GM19372 (cell line): ENCODE measurements around the gene RGS7.
"Not testable (repeated sequence)": the region's sequence is repeated elsewhere in the genome, so short reads cannot be mapped to it uniquely, and the experiment has no call there.

Source experiments
- ATAC-seq: cut with Tn5 transposase; IDR thresholded peaks from one replicate; pipeline ENCODE4 v1.9.1; 2021; ENCODE audit warnings: mild to moderate bottlenecking, low read depth, moderate library complexity; ENCODE audit not compliant: unreplicated experiment

The RGS7 gene

DNA sequence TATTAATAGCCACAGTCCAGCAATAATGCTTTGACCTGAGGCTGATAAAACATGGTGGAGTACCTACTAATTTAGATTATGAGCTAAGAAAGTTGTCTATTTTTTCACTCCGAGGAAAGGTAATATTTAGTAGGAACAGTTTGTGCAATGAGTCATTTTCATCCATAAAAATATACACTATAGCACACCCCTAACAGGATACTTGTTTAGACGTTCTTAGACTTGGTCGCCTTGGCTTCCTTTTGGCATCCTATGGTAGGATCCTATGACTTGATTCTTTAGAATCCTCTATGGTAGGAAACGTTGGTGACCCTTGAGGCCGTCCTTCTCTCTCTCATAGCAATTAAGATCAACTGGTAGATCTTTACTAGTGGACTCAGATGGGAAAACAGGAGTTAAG is 81.8 kb downstream of the RGS7 start:
- ATAC-seq, result no peak

DNA sequence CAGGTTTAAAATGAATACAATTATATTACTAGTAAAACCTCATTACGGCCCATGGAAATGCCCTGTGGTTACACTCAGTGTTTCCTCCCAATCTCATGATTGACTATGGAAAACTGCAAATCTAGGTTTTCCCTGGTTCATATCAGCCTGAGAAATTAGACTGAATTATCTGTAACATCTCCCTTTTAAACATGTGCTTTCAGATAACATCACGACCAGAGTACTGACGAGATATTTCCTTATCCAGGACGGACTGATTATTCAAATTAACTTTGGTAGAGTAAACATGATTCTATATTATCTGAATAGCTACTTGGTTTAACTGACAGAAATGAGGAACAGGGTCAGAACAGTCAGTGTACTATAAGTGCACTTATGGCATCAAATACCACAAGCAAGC is 82.3 kb downstream of the RGS7 start:
- no peak for ATAC-seq

DNA sequence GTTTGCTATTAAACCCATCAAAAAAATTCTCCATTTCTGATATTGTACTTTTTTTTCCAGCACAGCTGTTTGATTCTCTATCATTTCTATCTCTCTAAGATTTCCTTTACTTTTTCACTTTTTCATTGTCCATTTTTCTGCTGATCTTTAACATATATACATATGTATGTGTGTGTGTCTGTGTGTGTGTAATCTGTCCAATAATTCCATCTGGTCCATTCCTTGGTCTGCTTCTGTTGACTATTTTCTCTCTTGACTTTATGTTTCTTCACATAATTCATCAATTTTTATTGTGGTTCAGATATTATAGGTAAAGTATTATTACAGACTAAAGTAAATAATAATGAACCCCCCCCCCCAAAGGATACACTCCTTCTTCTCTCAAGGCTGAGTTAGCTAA is 84.2 kb downstream of the RGS7 start:
- ATAC-seq, result no peak

DNA sequence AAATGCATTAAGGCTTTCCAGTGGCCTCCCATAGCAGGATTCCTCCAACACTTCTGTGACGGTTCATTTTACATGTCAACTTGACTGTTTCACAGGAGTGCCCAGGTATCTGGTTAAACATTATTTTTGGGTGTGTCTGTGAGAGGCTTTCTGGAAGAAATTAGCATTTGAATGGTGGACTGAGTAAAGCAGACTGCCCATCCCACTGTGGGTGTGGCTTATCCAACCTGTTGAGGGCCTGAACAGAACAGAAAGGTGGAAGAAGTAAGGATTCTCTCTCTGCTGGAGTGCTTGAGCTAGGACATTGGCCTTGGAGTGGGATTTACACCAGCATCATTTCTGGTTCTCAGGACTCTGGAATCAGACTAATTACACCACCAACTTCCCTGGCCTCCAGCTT is 85.6 kb downstream of the RGS7 start:
- no peak for ATAC-seq

DNA sequence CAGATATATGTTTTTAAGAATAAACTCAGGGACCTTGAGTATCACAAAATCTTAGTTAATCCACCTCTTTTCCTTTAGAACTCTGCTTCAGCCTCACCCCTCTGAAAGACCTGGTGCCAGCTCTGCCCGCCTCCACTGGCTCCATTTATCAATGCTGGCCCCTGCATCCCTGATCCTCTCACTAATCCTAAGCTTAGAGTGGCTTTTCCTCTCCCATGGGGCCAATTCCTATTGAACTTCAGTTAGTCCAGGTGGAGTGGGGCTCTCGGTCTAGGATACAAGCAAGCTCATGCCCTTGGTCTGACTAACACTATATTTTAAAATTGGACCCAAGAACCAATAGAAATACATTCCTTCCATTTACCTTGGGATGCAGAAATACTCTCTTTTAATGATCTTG is 87.0 kb downstream of the RGS7 start:
- no peak for ATAC-seq

DNA sequence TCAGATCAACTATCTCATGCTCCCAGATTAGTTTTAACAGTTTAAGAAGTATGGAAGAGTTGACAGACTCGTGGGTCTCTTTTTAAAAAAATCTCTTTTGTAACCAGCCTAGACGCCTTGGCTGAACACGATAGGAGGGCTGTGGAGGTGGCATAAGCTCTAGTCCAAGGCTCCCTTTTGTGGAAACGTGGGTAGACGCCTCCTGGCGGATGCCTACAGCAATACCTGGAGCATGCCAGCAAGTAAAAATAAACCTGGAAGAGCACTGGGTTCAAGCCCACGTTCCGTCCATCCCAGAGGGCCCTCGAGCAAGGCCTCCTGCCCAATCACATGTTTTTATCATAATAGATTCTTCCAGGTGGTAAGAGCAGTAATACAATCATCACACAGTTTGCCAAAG is 87.9 kb downstream of the RGS7 start:
- ATAC-seq, result no peak

DNA sequence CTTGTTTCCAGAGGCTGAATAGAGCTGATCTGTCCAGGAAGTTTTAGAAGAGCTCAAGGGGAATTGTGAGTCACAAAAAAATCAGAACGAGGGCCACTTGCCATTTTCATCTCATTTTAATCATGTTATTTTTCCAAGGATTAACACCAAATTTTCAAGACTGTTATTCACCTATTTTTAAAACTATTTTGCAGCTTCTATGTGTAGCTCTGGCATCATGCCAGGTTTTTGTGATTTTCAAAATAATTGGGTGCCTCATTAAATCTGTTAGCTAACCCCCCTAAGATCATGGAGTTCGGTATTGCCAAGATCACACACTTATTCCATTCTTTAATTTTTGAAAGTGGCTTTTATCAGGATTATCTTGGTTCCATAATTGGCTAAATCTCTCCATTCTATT is 90.9 kb downstream of the RGS7 start:
- ATAC-seq, result no peak

DNA sequence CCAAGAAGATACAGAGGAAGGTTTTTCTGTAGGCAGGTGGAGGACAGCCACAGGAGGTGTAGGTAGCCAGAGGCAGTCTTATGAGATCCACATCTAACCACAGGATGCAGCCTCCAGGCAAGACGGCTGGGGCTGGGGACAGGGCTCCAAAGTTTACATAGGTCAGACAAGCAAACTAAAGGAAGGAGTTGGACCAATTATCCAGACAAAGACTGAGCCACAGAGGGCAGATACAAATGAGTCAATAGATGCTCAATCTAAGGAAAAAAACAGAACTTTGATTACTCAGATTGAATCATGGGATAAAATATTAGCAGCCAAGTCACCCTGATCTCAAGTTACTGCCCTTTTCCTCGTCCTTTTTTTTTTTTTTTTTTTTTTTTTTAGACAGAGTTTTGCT is 91.6 kb downstream of the RGS7 start:
- ATAC-seq, result no peak

DNA sequence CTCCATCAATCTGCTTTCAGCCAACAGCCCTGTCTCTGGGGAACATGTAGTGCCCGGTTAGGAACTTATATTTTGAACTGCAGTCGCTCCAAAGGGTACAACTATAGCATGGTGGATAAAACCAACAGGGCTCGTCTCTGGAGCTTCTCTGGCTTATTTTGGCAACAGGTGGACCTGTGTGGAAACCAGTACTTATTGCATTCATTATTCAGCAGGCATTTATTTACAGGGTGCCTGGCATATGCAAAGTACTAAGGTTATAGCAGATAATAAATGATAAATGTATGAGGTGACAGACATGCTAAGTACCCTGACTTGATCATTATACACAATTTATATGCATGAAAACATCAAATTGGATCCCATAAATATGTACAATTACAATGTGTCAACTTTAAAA is 93.7 kb downstream of the RGS7 start:
- no peak for ATAC-seq

DNA sequence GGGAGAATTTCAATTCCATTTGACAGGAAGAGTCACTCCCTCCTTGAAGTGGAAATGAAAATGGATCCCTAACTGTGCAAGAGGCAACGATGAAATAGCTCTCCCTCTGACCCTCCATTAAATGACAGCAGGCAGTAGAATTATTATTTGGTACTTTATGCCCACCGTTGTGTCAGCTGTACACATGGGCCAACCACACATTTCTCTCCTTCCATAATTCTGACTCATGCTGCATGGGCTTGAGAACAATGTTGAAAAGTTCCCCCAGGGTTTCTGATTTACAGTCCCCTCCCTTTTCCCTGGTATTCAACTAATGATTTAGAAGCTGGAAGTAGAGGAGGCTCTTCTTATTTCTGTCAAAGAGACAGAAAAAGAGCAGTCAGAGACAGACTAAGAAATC is 103.5 kb downstream of the RGS7 start:
- ATAC-seq, result no peak

DNA sequence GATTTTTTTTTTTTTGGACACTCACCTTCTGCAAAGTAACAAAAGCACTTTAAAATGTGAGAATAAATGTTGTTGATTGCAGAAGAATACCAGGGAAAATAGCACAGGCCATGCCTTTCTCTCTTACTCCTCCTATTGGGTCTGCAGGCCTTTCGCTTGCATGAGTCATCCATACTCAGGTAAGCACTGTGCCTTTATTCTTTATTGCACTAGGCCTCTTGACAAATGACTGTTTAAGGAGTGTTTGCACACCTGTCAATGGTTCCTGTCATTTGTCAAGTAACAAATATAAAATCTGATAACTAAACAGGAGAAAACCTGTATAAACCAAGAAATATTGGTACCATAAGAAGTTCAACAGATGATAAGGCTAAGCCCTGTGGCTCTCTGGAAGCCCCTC is 106.5 kb downstream of the RGS7 start:
- no peak for ATAC-seq

DNA sequence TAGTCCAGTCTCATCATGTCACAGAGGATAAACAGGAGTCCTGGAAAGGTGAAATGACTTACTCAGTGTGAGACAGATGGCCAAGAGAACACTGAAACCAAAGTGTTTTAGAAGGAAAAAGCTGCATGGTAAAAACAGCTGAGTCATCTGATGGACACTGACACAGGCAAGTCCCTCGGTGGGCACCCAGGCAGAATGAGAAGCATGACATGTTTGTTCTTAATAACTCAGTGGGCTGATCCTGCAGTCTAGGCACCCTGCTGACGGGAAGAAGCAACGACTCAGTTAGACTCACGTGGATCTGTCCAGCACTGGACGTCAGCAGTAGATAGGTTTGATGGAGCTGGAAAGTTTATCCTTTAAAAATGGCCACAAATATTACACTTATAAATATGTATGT is 116.9 kb downstream of the RGS7 start:
- no peak for ATAC-seq

DNA sequence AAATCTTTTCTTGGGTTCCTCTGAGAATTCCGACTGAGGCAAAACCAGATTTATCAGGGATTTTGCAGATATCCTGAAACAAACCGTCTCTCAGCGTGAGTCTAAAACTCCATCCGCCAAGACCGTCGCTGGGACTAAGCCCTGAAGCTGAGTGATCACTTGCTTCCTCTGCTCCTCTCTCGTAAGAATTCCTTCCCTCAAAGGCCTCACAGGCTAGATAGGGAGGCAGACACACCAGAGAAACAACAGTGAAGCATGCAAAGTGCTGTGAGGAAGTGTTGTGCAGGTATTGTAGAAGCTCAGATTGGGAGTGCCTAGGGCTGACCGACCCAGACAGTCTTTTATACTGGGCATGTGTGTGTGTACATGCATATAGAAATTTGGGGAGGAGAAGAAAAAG is 119.1 kb downstream of the RGS7 start:
- no peak for ATAC-seq

DNA sequence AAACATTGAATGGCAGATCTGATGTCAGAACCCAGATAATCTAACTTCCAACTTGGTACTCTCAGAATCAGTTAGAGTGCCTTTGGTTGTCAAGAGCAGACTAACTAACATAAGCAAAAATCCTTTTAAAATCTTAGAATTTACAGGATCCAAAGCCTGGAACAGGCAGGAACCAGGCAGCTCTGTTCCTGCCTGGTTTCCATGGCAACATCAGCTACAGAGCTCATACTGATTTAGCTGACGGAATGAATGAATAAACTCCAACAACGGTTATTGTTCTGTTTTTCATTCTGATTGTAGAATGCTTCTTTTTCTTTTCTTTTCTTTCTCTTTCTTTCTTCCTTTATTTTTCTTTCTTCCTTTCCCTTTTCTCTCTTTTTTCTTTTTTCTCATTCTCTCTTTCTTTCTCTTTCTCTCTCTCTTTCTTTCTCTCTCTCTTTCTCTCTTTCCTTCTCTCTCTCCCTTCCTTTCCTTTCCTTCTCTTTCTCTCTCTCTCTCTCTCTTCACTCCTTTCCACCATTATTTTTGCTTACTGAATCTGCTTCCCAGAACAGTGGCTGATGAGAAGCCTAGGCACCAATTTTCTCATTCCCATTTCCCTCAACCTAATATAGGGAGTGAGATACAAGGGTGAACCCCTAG is 121.6 kb downstream of the RGS7 start:
- no peak for ATAC-seq

DNA sequence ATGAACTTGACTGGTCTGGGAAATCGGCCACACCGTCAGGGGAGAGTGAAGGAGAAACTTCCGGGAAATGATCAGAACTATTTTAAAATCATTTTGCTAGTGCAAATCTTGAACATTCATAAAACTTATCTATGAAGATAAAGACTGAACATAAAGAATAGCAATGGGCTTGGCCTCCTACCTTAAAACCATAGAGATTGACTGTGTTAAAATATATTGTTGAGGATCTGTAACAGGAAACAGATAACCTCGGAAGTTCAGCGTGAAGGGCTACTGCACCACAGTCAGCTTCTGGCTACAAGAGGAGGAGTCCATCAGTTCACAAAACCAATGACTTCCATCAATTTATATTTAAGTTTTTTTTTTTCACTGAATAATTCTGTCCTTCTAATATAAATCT is 127.3 kb downstream of the RGS7 start:
- no peak for ATAC-seq

DNA sequence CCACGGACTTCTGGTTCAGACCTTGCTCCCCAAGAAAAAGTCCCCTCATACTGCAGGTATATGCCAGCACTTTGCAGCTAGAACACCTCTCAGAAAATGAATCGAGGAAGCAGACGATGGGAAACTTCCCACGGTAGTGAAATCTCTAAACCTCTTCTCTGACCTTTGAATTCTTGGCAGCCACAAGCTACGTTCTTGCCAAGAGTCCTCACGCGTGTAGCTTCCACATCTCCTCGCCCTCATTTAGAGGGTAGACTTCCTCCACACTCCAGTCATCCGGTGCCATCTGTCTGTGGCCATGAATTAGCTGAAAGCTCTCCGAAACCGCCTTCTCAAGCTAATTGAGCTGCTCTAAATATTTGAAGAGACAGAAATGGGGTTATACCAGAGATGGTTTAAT is 127.8 kb downstream of the RGS7 start:
- no peak for ATAC-seq

DNA sequence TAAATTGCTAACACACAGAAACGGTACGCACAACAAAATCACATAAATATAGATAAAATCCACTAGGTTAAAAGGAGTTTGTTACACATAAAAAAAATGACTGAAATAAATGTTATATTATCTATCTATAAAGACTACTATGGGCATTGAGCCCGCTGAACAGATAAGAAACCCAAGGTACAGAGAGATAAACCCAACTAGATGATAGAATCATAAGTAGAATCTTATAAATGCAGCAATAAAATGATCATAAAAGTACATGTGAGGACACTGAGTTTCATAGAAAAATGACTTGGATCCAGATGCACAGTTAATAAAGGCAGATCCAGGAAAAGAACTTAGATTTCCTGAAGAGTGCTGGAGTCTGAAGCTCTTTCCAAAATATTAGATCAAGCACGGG is 128.7 kb downstream of the RGS7 start:
- ATAC-seq, result no peak

DNA sequence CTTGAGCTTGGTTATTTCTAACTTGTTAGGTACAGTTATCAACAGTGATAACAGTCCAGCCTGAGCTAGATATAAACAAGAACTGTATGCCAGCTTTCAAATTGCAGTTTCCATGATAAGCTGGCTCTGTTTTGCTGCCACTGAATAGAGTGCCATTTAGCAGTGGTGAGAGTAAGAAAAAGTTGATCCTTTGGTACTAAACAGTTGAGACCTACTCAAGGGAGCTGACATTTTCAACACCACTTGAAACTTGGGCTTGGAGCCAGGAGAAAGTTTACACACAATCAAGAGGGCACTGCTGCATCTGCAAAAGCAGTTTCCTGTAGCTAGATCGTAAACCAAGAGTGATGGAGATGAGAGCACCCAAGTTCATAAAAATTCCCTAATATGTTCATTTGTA is 131.3 kb downstream of the RGS7 start:
- ATAC-seq, result no peak

DNA sequence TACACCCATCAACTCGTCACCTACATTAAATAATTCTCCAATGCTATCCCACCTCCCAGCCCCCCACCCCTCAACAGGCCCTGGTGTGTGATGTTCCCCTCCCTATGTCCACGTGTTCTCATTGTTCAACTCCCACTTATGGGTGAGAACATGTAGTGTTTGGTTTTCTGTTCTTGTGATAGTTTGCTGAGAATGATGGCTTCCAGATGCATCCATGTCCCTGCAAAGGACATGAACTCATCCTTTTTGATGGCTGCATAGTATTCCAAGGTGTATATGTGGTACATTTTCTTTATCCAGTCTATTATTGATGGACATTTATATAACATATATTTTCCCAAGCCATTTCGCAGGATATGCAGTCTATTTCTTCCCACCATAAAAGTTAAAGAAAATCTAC is 132.8 kb downstream of the RGS7 start:
- ATAC-seq, result not testable (repeated sequence)

DNA sequence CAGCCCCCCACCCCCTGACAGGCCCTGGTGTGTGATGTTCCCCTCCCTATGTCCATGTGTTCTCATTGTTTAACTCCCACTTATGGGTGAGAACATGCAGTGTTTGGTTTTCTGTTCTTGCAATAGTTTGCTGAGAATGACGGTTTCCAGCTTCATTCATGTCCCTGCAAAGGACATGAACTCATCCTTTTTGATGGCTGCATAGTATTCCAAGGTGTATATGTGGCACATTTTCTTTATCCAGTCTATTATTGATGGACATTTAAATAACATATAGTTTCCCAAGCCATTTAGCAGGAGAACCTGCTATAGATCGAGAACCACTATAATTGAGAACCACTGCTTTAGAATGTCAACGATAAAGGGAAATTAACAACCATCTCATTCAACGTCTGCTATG is 134.2 kb downstream of the RGS7 start:
- ATAC-seq, result not testable (repeated sequence)

DNA sequence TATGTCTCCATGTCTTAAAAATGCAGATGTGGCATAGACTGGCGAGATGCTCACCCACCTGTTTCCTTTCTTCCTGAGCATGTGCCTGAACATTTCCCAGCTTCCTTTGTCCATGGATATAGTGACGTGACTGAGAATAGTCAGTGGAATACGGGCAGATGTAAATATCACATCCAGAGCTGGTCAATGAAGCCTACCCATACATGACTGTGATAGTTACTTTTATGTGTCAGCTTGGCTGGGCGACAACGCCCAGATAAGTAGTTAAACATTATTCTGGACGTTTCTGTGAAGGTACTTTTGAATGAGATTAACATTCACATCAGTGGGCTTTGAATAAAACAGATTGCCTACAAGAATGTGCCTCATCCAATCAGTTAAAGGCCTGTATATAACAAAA is 135.7 kb downstream of the RGS7 start:
- ATAC-seq, result no peak

DNA sequence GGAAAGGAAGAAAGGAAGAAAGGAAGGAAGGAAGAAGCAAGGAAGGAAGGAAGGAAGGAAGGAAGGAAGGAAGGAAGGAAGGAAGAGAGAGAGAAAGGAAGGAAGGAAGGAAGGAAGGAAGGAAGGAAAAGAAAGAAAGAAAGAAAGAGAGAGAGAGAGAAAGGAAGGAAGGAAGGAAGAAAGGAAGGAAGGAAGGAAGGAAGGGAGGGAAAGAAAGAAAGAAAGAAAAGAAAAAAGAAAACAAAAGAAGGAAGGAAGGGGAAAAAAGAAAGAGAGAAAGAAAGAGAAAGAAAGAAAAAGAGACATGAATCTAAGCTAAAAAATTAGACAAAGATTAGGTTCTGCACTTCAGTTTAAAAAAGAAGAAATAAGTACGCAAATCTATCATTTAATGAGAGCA is 136.1 kb downstream of the RGS7 start:
- not testable (repeated sequence) for ATAC-seq

DNA sequence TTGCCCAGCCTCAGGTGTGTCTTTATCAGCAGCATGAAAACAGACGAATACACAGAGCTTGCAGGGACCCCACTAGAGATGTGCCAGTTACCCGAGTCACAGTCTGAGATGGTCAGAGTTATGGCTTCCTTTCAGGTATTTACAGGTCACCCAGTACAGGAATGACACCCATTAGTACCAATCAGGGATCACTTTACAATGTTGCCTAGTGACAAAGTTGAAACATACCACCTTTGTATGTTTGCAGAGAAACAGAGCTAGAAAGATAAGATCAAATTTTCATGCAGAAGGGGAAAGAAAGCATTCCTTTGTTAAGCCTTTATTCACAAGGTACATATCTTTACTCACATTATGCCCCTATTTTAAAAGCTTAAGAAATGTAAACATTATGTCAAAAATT is 137.6 kb downstream of the RGS7 start:
- ATAC-seq, result no peak
